GM18907 (cell line): Measurements from ENCODE around the gene SLC34A1.

Experiments
- ATAC-seq: cut with Tn5 transposase; IDR thresholded peaks from one replicate; pipeline ENCODE4 v1.9.1; 2021; ENCODE audit warnings: mild to moderate bottlenecking, moderate library complexity; ENCODE audit not compliant: unreplicated experiment

SLC34A1 gene

GRCh38 chr5:177430140-177430951 lies 46.1 kb downstream of the SLC34A1 start:
- no peak for ATAC-seq

GRCh38 chr5:177430972-177431316 lies 46.7 kb downstream of the SLC34A1 start:
- no peak for ATAC-seq

- peak; percentile 49 for ATAC-seq
Measured at GRCh38 chr5:177431317-177432142, 47.3 kb downstream of the SLC34A1 start.

GRCh38 chr5:177432143-177432838 lies 48.1 kb downstream of the SLC34A1 start:
- ATAC-seq, result no peak

- no peak for ATAC-seq
Measured at GRCh38 chr5:177432839-177433657, 48.8 kb downstream of the SLC34A1 start.

GRCh38 chr5:177433658-177434217 lies 49.5 kb downstream of the SLC34A1 start:
- ATAC-seq, result no peak

GRCh38 chr5:177434437-177434836 lies 50.2 kb downstream of the SLC34A1 start:
- no peak for ATAC-seq

GRCh38 chr5:177434942-177435738 lies 50.9 kb downstream of the SLC34A1 start:
- ATAC-seq, result no peak

- ATAC-seq, result no peak
Measured at GRCh38 chr5:177435847-177436536, 51.8 kb downstream of the SLC34A1 start.

GRCh38 chr5:177437623-177438022 lies 53.4 kb downstream of the SLC34A1 start:
- ATAC-seq, result no peak

GRCh38 chr5:177438468-177438867 lies 54.2 kb downstream of the SLC34A1 start:
- ATAC-seq, result no peak

GRCh38 chr5:177439518-177440053 lies 55.4 kb downstream of the SLC34A1 start:
- ATAC-seq, result no peak

GRCh38 chr5:177440211-177440989 lies 56.2 kb downstream of the SLC34A1 start:
- ATAC-seq, result no peak

GRCh38 chr5:177440990-177441780 lies 57.0 kb downstream of the SLC34A1 start:
- no peak for ATAC-seq

GRCh38 chr5:177442066-177442826 lies 58.0 kb downstream of the SLC34A1 start:
- ATAC-seq, result no peak
